A549 (cell line): ENCODE results near the gene CARS1. TPM values are rescaled to one million over a fixed set of nuclear protein-coding genes. Genes with fewer than 3 reads are reported as not detected.

Experiments used
- ATAC-seq, 2 experiments: fragments of 200-7000 bp in 1 of 2; fragments of >200 bp in 1 of 2; cut with Nextera tagmentation in 1 of 2; cut with Tn5 transposase in 1 of 2; 3 replicates each; pipeline versions ENCODE4 v1.8.0 to v1.9.1; 2018 to 2020; ENCODE audit warnings: mild to moderate bottlenecking in 1 of 2, moderate library complexity in 1 of 2
- CTCF ChIA-PET: fragments of 300-600 bp; sonication (Branson Sonifier 250); formaldehyde crosslinking; extraction: SDS; loops from one replicate; lab custom pipeline; 2021; ENCODE audit warnings: antibody characterized with exemption, inconsistent platforms; lab: Yijun Ruan, JAX
- POLR2A ChIA-PET: fragments of 350-600 bp; formaldehyde crosslinking; extraction: SDS; loops from one replicate; lab custom pipeline; 2021; ENCODE audit warnings: antibody characterized with exemption, inconsistent platforms; lab: Yijun Ruan, JAX
- DNase-seq, 2 experiments: peaks; one replicate each; pipeline versions ENCODE4 v3.0.0 to v3.0.0-alpha.2; 2011 to 2016; ENCODE audit warnings: low read depth in 1 of 2, low spot score in 1 of 2
- FAIRE-seq: peaks from 2 replicates; lab custom pipeline; 2011; peaks lifted over from hg19 to GRCh38; lab: Jason Lieb, UNC
- H3K27ac ChIP-seq, 2 experiments: fragments of >200 bp; sonication (Bioruptor Twin); formaldehyde crosslinking; 3 replicates each; pipeline ENCODE4 v1.5.1; 2016 to 2017
- H3K4me1 ChIP-seq: fragments of >200 bp; sonication (Bioruptor Twin); formaldehyde crosslinking; 3 replicates; pipeline ENCODE4 v1.6.1; 2016
- H3K4me2 ChIP-seq: fragments of >200 bp; sonication (Bioruptor Twin); formaldehyde crosslinking; 3 replicates; pipeline ENCODE4 v1.6.1; 2016
- H3K4me3 ChIP-seq: fragments of >200 bp; sonication (Bioruptor Twin); formaldehyde crosslinking; 3 replicates; pipeline ENCODE4 v1.5.1; 2016
- H3K9me3 ChIP-seq: fragments of >200 bp; sonication (Bioruptor Twin); formaldehyde crosslinking; 3 replicates; pipeline ENCODE4 v1.6.1; 2016
- ATOH8 ChIP-seq: fragments of 250-450 bp; sonication (Bioruptor Pico); IDR thresholded peaks from 2 replicates; pipeline ENCODE4 v1.5.0; 2020; ENCODE audit warnings: low read depth, mild to moderate bottlenecking, moderate library complexity
- CBX8 ChIP-seq: fragments of 200-600 bp; sonication (generic); IDR thresholded peaks from 2 replicates; pipeline ENCODE4 v1.6.1; 2016
- EHF ChIP-seq: fragments of 250-450 bp; sonication (Bioruptor Pico); IDR thresholded peaks from 2 replicates; pipeline ENCODE4 v1.5.0; 2020; ENCODE audit warnings: mild to moderate bottlenecking
- FOSL2 ChIP-seq, 2 experiments: fragments of 450-650 bp in 1 of 2; fragments of >200 bp in 1 of 2; sonication (Bioruptor Twin) in 1 of 2; formaldehyde crosslinking; IDR thresholded peaks; 2 replicates each; pipeline versions ENCODE4 v1.5.0 to v1.6.1; 2016 to 2020; ENCODE audit warnings: mild to moderate bottlenecking in 1 of 2, moderate library complexity in 1 of 2
- HDAC2 ChIP-seq: fragments of 200-600 bp; sonication (generic); IDR thresholded peaks from 2 replicates; pipeline ENCODE4 v1.6.1; 2016
- HES2 ChIP-seq: fragments of >200 bp; sonication (Bioruptor Twin); formaldehyde crosslinking; IDR thresholded peaks from 2 replicates; pipeline ENCODE4 v1.6.1; 2016
- HOXA7 ChIP-seq: fragments of 250-450 bp; sonication (Bioruptor Pico); IDR thresholded peaks from 2 replicates; pipeline ENCODE4 v1.5.0; 2020; ENCODE audit warnings: mild to moderate bottlenecking, moderate library complexity
- HOXB13 ChIP-seq: fragments of 250-450 bp; sonication (Bioruptor Pico); IDR thresholded peaks from 2 replicates; pipeline ENCODE4 v1.5.0; 2020; ENCODE audit warnings: low read depth, mild to moderate bottlenecking, moderate library complexity
- HOXB5 ChIP-seq: fragments of 250-450 bp; sonication (Bioruptor Pico); IDR thresholded peaks from 2 replicates; pipeline ENCODE4 v1.5.0; 2020; ENCODE audit warnings: mild to moderate bottlenecking, moderate library complexity
- KDM1A ChIP-seq: fragments of 200-600 bp; sonication (generic); IDR thresholded peaks from 2 replicates; pipeline ENCODE4 v1.6.1; 2016; ENCODE audit warnings: low read depth, mild to moderate bottlenecking
- MAZ ChIP-seq: fragments of 150-350 bp; IDR thresholded peaks from 2 replicates; pipeline ENCODE4 v1.6.1; 2014; ENCODE audit warnings: antibody characterized with exemption, low read depth, low read length, borderline replicate concordance
- MYC ChIP-seq: IDR thresholded peaks from 2 replicates; pipeline ENCODE4 v1.6.1; 2012; ENCODE audit warnings: mild to moderate bottlenecking, inconsistent platforms, low read length, improper control_type of control experiment, borderline replicate concordance
- NR3C1 ChIP-seq: fragments of >200 bp; sonication (Bioruptor Twin); formaldehyde crosslinking; IDR thresholded peaks from 3 replicates; pipeline ENCODE4 v1.6.1; 2017
- POLR2A ChIP-seq: IDR thresholded peaks from 2 replicates; pipeline ENCODE4 v1.6.1; 2012; ENCODE audit warnings: mild to moderate bottlenecking, low read length
- POLR2AphosphoS2 ChIP-seq: conservative IDR thresholded peaks from 2 replicates; pipeline ENCODE4 v1.6.1; 2012; ENCODE audit warnings: low read length, improper control_type of control experiment, inconsistent platforms
- RFX5 ChIP-seq: fragments of 450-650 bp; IDR thresholded peaks from 2 replicates; pipeline ENCODE4 v1.7.1; 2014; ENCODE audit warnings: antibody characterized with exemption, mild to moderate bottlenecking, moderate library complexity
- TFCP2L1 ChIP-seq: fragments of 250-450 bp; sonication (Bioruptor Pico); IDR thresholded peaks from 2 replicates; pipeline ENCODE4 v1.5.0; 2021; ENCODE audit warnings: mild to moderate bottlenecking
- ZFP36 ChIP-seq: fragments of 450-650 bp; IDR thresholded peaks from 2 replicates; pipeline ENCODE4 v1.6.1; 2014; ENCODE audit warnings: borderline replicate concordance; ENCODE audit not compliant: partially characterized antibody
- ZNF302 ChIP-seq: fragments of 250-450 bp; sonication (Bioruptor Pico); IDR thresholded peaks from 2 replicates; pipeline ENCODE4 v1.9.0; 2021; ENCODE audit warnings: inconsistent platforms, mild to moderate bottlenecking, moderate library complexity
- WGBS: methylation state at CpG from one replicate; pipeline ENCODE4 v1.1.6; 2017; ENCODE audit errors: missing lambda C conversion rate; 5-methylcytosine and 5-hydroxymethylcytosine counted together
- polyA plus RNA-seq, 4 experiments: library from polyadenylated mRNA; depleted of rRNA in 3 of 4; stranded (reverse); fragments of >200 nt; fragmentation: RNase III in 1 of 4; extraction: RNeasy Plus Mini Kit Qiagen cat#74134 plus additional on column Dnase treatment in 1 of 4; gene quantifications; 2 replicates in 3 of 4; 3 replicates in 1 of 4; pipeline ENCODE4 v1.2.3, GENCODE V29; 2011 to 2017
- TF ChIP-seq, protein P1 (sequence below): fragments of 450-650 bp; IDR thresholded peaks from 2 replicates; pipeline ENCODE4 v1.6.1; 2014; ENCODE audit warnings: antibody characterized with exemption
- TF ChIP-seq, protein P2 (sequence below): fragments of >200 bp; sonication (Bioruptor Twin); formaldehyde crosslinking; IDR thresholded peaks from 3 replicates; pipeline ENCODE4 v1.6.1; 2016

The CARS1 gene
- polyA plus RNA-seq, 2 of the 4 experiments (the other 2 are of a cell fraction) = 52.7 to 130 TPM

DNA sequence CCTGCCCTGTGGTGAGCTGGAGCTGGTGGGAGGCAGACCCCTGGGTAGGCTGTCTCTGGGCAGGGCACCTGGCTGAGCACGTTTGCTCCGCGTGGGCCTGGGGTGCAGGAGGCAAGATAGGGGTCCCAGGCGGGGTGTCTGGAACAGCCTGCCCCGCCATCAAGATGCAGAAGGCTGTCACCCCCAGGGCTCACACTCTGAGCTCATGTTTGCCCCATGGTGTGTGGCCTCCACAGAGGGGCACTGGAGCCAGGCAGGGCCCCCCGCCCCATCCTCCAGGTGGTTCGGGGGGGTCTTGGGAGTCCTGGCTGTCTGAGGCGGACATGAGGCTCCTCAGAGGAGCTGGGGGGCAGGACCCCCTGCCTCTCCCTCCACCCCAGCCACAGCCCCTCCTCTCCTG lies 28.9 kb upstream of the CARS1 start:
- H3K27ac ChIP-seq = no peak overlapping the region
- TF ChIP-seq MAZ (no peak), EHF (CRISPR knock-in tag) (no peak), NR3C1 (no peak), RFX5 (no peak), CBX8 (no peak), KDM1A (no peak), HOXB13 (CRISPR knock-in tag) (no peak), FOSL2 (IDR thresholded peaks at IDR 0.05) (no peak), FOSL2 (CRISPR knock-in tag; IDR thresholded peaks at IDR 0.05) (no peak), POLR2A (no peak), ZNF302 (CRISPR knock-in tag) (no peak), ZFP36 (no peak), ATOH8 (no peak), HOXB5 (CRISPR knock-in tag) (no peak), HDAC2 (no peak), HES2 (no peak), MYC (no peak)
- TF ChIP-seq, protein P1, sequence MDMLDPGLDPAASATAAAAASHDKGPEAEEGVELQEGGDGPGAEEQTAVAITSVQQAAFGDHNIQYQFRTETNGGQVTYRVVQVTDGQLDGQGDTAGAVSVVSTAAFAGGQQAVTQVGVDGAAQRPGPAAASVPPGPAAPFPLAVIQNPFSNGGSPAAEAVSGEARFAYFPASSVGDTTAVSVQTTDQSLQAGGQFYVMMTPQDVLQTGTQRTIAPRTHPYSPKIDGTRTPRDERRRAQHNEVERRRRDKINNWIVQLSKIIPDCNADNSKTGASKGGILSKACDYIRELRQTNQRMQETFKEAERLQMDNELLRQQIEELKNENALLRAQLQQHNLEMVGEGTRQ = no peak
- TF ChIP-seq, all 56 proteins: peak for 0
- FAIRE-seq (no peak), DNase-seq (no peak), ATAC-seq (no peak)
- 86% methylated on average over 5 of the region's 8 CpGs for WGBS
- CTCF ChIA-PET = interaction anchor here (0.6 to 8.1 kb wide), 9 partner anchors 11 to 555 kb away, joined by 3 to 210 read pairs (median 6); no protein-coding TSS in a partner anchor
- Histone ChIP-seq H3K4me1 (no peaks in the 10 kb centered on the region), H3K4me2 (no peak overlapping the region), H3K4me3 (no peak overlapping the region), H3K9me3 (no peaks in the 10 kb centered on the region)
- POLR2A ChIA-PET = interaction anchor here (0.9 kb wide), 1 partner anchor 157 kb away, joined by 3 read pairs; the partner anchor contains the start of gene PHLDA2

DNA sequence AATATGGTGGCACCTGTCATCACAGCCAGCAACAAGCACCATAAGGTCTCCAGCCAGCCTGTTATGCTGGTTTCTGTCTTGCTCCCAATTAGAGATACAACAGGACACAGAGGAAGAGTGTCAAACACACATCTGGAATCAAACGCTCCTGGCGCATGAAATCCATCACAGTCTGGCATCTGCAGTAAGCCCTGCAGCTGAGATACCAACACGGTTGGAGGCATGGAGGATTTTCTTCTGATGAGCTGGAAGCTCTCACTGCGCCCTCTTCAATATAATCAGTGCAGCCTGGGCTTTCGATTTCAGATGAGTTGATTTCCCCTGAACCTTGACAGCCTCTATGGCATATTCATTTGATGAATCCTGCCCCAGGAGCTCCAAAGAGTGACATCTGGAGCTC lies 27.8 kb upstream of the CARS1 start:
- H3K4me2 ChIP-seq = no peak overlapping the region
- no peak overlapping the region for H3K4me3 ChIP-seq
- CTCF ChIA-PET = interaction anchor here (0.7 to 3.2 kb wide), 10 partner anchors 10 to 155 kb away, joined by 3 to 10 read pairs (median 3); no protein-coding TSS in a partner anchor
- WGBS = 56% methylated on average over 5 of the region's 5 CpGs
- FAIRE-seq (no peak), DNase-seq (no peak), ATAC-seq (no peak)
- POLR2A ChIA-PET = no interaction called here
- no peaks in the 10 kb centered on the region for H3K9me3 ChIP-seq
- H3K4me1 ChIP-seq = no peaks in the 10 kb centered on the region
- H3K27ac ChIP-seq = no peak overlapping the region
- no peak for TF ChIP-seq HDAC2
- no peak for TF ChIP-seq ATOH8
- no peak for TF ChIP-seq MYC
- no peak for TF ChIP-seq HOXA7 (CRISPR knock-in tag)
- TF ChIP-seq POLR2AphosphoS2 = no peak
- TF ChIP-seq TFCP2L1 (CRISPR knock-in tag) = no peak
- TF ChIP-seq, protein P2, sequence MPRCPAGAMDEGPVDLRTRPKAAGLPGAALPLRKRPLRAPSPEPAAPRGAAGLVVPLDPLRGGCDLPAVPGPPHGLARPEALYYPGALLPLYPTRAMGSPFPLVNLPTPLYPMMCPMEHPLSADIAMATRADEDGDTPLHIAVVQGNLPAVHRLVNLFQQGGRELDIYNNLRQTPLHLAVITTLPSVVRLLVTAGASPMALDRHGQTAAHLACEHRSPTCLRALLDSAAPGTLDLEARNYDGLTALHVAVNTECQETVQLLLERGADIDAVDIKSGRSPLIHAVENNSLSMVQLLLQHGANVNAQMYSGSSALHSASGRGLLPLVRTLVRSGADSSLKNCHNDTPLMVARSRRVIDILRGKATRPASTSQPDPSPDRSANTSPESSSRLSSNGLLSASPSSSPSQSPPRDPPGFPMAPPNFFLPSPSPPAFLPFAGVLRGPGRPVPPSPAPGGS = no peak
